ENCODE results near the gene CCDC70.

CCDC70 gene

DNA sequence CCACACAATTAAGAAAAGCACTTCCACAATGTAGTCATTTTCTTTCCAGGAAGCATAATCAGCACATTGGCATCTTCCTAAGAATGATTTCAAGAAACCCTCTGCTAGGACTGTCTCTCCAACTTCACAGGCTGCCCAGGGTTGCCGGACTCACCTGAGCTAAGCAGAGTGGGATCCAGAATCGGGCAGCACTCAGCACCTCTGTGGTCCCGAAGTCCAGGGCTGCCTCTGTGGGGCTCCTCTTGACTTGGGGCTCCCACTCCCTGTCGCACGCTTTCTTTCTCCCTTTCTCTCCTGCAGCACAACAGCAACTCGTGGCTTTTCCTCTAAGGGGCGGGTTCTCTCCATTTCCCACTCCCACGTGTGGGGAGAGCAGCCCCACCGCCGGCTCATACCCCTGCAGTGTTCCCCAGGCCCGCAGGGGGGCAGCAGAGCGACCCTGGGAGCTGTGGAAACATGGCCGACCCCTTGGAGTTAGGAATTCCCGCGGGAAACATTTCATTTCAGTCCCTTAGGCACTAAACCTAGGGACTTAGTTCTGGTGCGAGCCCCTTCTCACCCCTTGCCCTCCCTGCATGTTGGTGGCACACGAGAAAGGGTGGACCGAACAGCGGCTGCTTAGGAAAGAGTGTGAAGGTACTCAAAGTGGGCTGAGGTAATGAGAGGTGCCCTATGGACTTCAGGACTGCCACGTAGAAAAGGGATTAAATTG is 16.8 kb upstream of the CCDC70 start, which contains the start of gene TMEM272 (continued):
- TF ChIP-seq, protein P1, sequence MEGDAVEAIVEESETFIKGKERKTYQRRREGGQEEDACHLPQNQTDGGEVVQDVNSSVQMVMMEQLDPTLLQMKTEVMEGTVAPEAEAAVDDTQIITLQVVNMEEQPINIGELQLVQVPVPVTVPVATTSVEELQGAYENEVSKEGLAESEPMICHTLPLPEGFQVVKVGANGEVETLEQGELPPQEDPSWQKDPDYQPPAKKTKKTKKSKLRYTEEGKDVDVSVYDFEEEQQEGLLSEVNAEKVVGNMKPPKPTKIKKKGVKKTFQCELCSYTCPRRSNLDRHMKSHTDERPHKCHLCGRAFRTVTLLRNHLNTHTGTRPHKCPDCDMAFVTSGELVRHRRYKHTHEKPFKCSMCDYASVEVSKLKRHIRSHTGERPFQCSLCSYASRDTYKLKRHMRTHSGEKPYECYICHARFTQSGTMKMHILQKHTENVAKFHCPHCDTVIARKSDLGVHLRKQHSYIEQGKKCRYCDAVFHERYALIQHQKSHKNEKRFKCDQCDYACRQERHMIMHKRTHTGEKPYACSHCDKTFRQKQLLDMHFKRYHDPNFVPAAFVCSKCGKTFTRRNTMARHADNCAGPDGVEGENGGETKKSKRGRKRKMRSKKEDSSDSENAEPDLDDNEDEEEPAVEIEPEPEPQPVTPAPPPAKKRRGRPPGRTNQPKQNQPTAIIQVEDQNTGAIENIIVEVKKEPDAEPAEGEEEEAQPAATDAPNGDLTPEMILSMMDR (tag by site-specific recombination; IDR thresholded peaks at IDR 0.05): peak; percentile 75
- TF ChIP-seq ZNF677 (tag by site-specific recombination; IDR thresholded peaks at IDR 0.05) (no peak), ZFP69B (tag by site-specific recombination; IDR thresholded peaks at IDR 0.05) (0 out of 2 replicates have a peak, but pooled peaks have one; percentile 25), ZNF274 (IDR thresholded peaks at IDR 0.05; ENCODE audit: low read length) (no peak), ZNF274 (tag by site-specific recombination; IDR thresholded peaks at IDR 0.05; ENCODE audit: borderline replicate concordance) (no peak), ZNF184 (tag by site-specific recombination; IDR thresholded peaks at IDR 0.05) (no peak), ZNF654 (tag by site-specific recombination; IDR thresholded peaks at IDR 0.05; ENCODE audit: low read depth) (peak; percentile 22; the same call in 1 of the 2 replicates), ZNF626 (tag by site-specific recombination; IDR thresholded peaks at IDR 0.05) (no peak), ZSCAN16 (tag by site-specific recombination; IDR thresholded peaks at IDR 0.05) (no peak), HOXA7 (CRISPR knock-in tag; IDR thresholded peaks at IDR 0.05; ENCODE audit: borderline replicate concordance) (no peak), SP7 (tag by site-specific recombination; IDR thresholded peaks at IDR 0.05) (peak; percentile 34; the same call in 1 of the 2 replicates), ZNF621 (tag by site-specific recombination; IDR thresholded peaks at IDR 0.05) (no peak), ZNF558 (tag by site-specific recombination; IDR thresholded peaks at IDR 0.05) (0 out of 2 replicates have a peak, but pooled peaks have one; percentile 11), ZNF335 (tag by site-specific recombination; conservative IDR thresholded peaks at IDR 0.05) (0 out of 2 replicates have a peak, but pooled peaks have one; percentile 37), ZXDB (tag by site-specific recombination; IDR thresholded peaks at IDR 0.05) (no peak), ZFHX2 (tag by site-specific recombination; conservative IDR thresholded peaks at IDR 0.05) (peak; percentile 58), ZNF121 (tag by site-specific recombination; IDR thresholded peaks at IDR 0.05) (no peak), ZNF214 (tag by site-specific recombination; IDR thresholded peaks at IDR 0.05; ENCODE audit: borderline replicate concordance) (no peak), ZBTB8A (tag by site-specific recombination; IDR thresholded peaks at IDR 0.05) (peak; percentile 38), ZNF223 (tag by site-specific recombination; IDR thresholded peaks at IDR 0.05) (no peak), YY1 (tag by site-specific recombination; IDR thresholded peaks at IDR 0.05) (peak; percentile 89), ZNF138 (tag by site-specific recombination; IDR thresholded peaks at IDR 0.05; ENCODE audit: borderline replicate concordance) (no peak), ZNF133 (tag by site-specific recombination; IDR thresholded peaks at IDR 0.05) (no peak), OVOL3 (tag by site-specific recombination; IDR thresholded peaks at IDR 0.05) (no peak), ZNF211 (tag by site-specific recombination; IDR thresholded peaks at IDR 0.05; ENCODE audit: low read depth) (no peak), ZIC2 (tag by site-specific recombination; IDR thresholded peaks at IDR 0.05) (0 out of 2 replicates have a peak, but pooled peaks have one; percentile 12), GLIS2 (tag by site-specific recombination; IDR thresholded peaks at IDR 0.05) (peak; percentile 86), SCRT2 (tag by site-specific recombination; IDR thresholded peaks at IDR 0.05) (peak; percentile 87), ZNF394 (tag by site-specific recombination; IDR thresholded peaks at IDR 0.05; ENCODE audit: borderline replicate concordance) (no peak; the same call in 1 of the 2 replicates)
- TF ChIP-seq, protein P2, sequence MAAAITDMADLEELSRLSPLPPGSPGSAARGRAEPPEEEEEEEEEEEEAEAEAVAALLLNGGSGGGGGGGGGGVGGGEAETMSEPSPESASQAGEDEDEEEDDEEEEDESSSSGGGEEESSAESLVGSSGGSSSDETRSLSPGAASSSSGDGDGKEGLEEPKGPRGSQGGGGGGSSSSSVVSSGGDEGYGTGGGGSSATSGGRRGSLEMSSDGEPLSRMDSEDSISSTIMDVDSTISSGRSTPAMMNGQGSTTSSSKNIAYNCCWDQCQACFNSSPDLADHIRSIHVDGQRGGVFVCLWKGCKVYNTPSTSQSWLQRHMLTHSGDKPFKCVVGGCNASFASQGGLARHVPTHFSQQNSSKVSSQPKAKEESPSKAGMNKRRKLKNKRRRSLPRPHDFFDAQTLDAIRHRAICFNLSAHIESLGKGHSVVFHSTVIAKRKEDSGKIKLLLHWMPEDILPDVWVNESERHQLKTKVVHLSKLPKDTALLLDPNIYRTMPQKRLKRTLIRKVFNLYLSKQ (tag by site-specific recombination; IDR thresholded peaks at IDR 0.05; ENCODE audit: borderline replicate concordance): no peak
- TF ChIP-seq, protein P3, sequence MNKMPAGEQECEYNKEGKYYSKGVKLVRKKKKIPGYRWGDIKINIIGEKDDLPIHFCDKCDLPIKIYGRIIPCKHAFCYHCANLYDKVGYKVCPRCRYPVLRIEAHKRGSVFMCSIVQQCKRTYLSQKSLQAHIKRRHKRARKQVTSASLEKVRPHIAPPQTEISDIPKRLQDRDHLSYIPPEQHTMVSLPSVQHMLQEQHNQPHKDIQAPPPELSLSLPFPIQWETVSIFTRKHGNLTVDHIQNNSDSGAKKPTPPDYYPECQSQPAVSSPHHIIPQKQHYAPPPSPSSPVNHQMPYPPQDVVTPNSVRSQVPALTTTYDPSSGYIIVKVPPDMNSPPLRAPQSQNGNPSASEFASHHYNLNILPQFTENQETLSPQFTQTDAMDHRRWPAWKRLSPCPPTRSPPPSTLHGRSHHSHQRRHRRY (tag by site-specific recombination; IDR thresholded peaks at IDR 0.05): no peak
- TF ChIP-seq, protein P4, sequence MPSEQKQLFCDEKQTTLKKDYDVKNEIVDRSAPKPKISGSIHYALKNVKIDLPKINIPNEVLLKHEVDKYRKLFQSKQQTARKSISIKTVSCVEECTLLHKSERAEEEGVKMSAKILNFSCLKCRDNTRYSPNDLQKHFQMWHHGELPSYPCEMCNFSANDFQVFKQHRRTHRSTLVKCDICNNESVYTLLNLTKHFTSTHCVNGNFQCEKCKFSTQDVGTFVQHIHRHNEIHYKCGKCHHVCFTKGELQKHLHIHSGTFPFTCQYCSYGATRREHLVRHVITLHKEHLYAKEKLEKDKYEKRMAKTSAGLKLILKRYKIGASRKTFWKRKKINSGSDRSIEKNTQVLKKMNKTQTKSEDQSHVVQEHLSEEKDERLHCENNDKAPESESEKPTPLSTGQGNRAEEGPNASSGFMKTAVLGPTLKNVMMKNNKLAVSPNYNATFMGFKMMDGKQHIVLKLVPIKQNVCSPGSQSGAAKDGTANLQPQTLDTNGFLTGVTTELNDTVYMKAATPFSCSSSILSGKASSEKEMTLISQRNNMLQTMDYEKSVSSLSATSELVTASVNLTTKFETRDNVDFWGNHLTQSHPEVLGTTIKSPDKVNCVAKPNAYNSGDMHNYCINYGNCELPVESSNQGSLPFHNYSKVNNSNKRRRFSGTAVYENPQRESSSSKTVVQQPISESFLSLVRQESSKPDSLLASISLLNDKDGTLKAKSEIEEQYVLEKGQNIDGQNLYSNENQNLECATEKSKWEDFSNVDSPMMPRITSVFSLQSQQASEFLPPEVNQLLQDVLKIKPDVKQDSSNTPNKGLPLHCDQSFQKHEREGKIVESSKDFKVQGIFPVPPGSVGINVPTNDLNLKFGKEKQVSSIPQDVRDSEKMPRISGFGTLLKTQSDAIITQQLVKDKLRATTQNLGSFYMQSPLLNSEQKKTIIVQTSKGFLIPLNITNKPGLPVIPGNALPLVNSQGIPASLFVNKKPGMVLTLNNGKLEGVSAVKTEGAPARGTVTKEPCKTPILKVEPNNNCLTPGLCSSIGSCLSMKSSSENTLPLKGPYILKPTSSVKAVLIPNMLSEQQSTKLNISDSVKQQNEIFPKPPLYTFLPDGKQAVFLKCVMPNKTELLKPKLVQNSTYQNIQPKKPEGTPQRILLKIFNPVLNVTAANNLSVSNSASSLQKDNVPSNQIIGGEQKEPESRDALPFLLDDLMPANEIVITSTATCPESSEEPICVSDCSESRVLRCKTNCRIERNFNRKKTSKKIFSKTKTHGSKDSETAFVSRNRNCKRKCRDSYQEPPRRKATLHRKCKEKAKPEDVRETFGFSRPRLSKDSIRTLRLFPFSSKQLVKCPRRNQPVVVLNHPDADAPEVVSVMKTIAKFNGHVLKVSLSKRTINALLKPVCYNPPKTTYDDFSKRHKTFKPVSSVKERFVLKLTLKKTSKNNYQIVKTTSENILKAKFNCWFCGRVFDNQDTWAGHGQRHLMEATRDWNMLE (tag by site-specific recombination; conservative IDR thresholded peaks at IDR 0.05; ENCODE audit: low read depth): peak; percentile 53; the same call in 1 of the 2 replicates

Data from HEK293 (cell line).